CD14-positive monocyte (primary cell): Measurements from ENCODE around the gene MYADML2. TPM values are rescaled to one million over a fixed set of nuclear protein-coding genes. Genes with fewer than 3 reads are reported as not detected.

Experiments used
- DNase-seq, 3 donors: peaks; one replicate each; pipeline ENCODE4 v3.0.0-alpha.2; 2011 to 2022
- H2AFZ ChIP-seq: 2 replicates; pipeline ENCODE4 v1.6.0; 2012; ENCODE audit warnings: mild to moderate bottlenecking, low read depth, low read length, inconsistent platforms; ENCODE audit not compliant: insufficient read depth, poor library complexity, severe bottlenecking
- H3K27ac ChIP-seq, 2 donors: 1 replicate in 1 of 2; 2 replicates in 1 of 2; pipeline ENCODE4 v1.5.1; 2012 to 2013; ENCODE audit warnings: low read length in 2 of 2, control low read depth in 1 of 2, inconsistent platforms in 1 of 2, low read depth in 1 of 2, mild to moderate bottlenecking in 1 of 2
- H3K27me3 ChIP-seq, 2 donors: one replicate each; pipeline versions ENCODE4 v1.6.0 to v1.6.1; 2011 to 2013; ENCODE audit warnings: low read length in 2 of 2; ENCODE audit not compliant: control insufficient read depth in 2 of 2, insufficient read depth in 2 of 2
- H3K36me3 ChIP-seq, 2 donors: replicated peaks in 1 of 2; 1 replicate in 1 of 2; 2 replicates in 1 of 2; pipeline versions ENCODE4 v1.5.1 to v1.6.1; 2012 to 2013; ENCODE audit warnings: low read length in 2 of 2, control low read depth in 1 of 2, inconsistent platforms in 1 of 2, mild to moderate bottlenecking in 1 of 2; ENCODE audit not compliant: insufficient read depth in 2 of 2, control insufficient read depth in 1 of 2
- H3K4me1 ChIP-seq, 2 donors: 1 replicate in 1 of 2; 2 replicates in 1 of 2; pipeline versions ENCODE4 v1.5.1 to v1.6.1; 2012 to 2013; ENCODE audit warnings: low read length in 2 of 2, control low read depth in 1 of 2, inconsistent platforms in 1 of 2, mild to moderate bottlenecking in 1 of 2, moderate library complexity in 1 of 2; ENCODE audit not compliant: insufficient read depth in 2 of 2, control insufficient read depth in 1 of 2
- H3K4me2 ChIP-seq: replicated peaks from 2 replicates; pipeline ENCODE3; 2012; ENCODE audit warnings: low read length, moderate library complexity, mild to moderate bottlenecking; ENCODE audit not compliant: poor library complexity, severe bottlenecking; ENCODE audit errors: extremely low read depth
- H3K4me3 ChIP-seq, 3 experiments: fragments of 200-600 bp in 1 of 3; sonication (generic) in 1 of 3; replicated peaks in 1 of 3; 1 replicate in 2 of 3; 2 replicates in 1 of 3; pipeline ENCODE4 v1.5.1; 2011 to 2013; ENCODE audit warnings: low read length in 3 of 3, mild to moderate bottlenecking in 3 of 3, control low read depth in 2 of 3, low read depth in 2 of 3, inconsistent platforms in 1 of 3, moderate library complexity in 1 of 3
- H3K79me2 ChIP-seq: 2 replicates; pipeline ENCODE4 v1.6.0; 2012; ENCODE audit warnings: mild to moderate bottlenecking, control low read depth, inconsistent platforms, low read length, moderate library complexity; ENCODE audit not compliant: insufficient read depth
- H3K9ac ChIP-seq: 2 replicates; pipeline ENCODE4 v1.6.0; 2017; ENCODE audit warnings: low read length, mild to moderate bottlenecking; ENCODE audit not compliant: insufficient read depth, poor library complexity, severe bottlenecking
- H3K9me3 ChIP-seq, 2 donors: replicated peaks in 1 of 2; 1 replicate in 1 of 2; 2 replicates in 1 of 2; pipeline versions ENCODE4 v1.5.1 to v1.6.1; 2012 to 2013; ENCODE audit warnings: low read length in 2 of 2, control low read depth in 1 of 2; ENCODE audit not compliant: control insufficient read depth in 1 of 2, insufficient read depth in 1 of 2
- H4K20me1 ChIP-seq: 2 replicates; pipeline ENCODE4 v1.6.0; 2012; ENCODE audit warnings: mild to moderate bottlenecking, low read length, control low read depth, moderate library complexity; ENCODE audit not compliant: insufficient read depth
- H3K27ac Mint-ChIP-seq, 7 donors: one replicate each; pipeline ENCODE4 v1.8.0; 2020; ENCODE audit warnings: mild to moderate bottlenecking in 7 of 7, mixed read lengths in 7 of 7, moderate library complexity in 6 of 7, inconsistent platforms in 2 of 7
- H3K27me3 Mint-ChIP-seq, 3 donors: one replicate each; pipeline ENCODE4 v1.8.0; 2021 to 2022; ENCODE audit warnings: low read depth in 3 of 3, mild to moderate bottlenecking in 3 of 3, mixed read lengths in 3 of 3, moderate library complexity in 3 of 3, inconsistent platforms in 1 of 3
- H3K36me3 Mint-ChIP-seq, 2 donors: one replicate each; pipeline ENCODE4 v1.8.0; 2020; ENCODE audit warnings: mixed read lengths in 2 of 2, inconsistent platforms in 1 of 2, mild to moderate bottlenecking in 1 of 2
- H3K4me1 Mint-ChIP-seq: one replicate; pipeline ENCODE4 v1.8.0; 2020; ENCODE audit warnings: mild to moderate bottlenecking, mixed read lengths
- H3K4me3 Mint-ChIP-seq, 2 donors: one replicate each; pipeline ENCODE4 v1.8.0; 2020; ENCODE audit warnings: mild to moderate bottlenecking in 2 of 2, mixed read lengths in 2 of 2, moderate library complexity in 1 of 2
- H3K9me3 Mint-ChIP-seq, 7 donors: one replicate each; pipeline ENCODE4 v1.8.0; 2020 to 2022; ENCODE audit warnings: mixed read lengths in 7 of 7, mild to moderate bottlenecking in 6 of 7, moderate library complexity in 6 of 7, inconsistent platforms in 2 of 7
- CTCF ChIP-seq: fragments of 200-600 bp; IDR thresholded peaks from one replicate; pipeline ENCODE4 v1.8.0; 2022; ENCODE audit warnings: antibody characterized with exemption, mild to moderate bottlenecking
- WGBS: methylation state at CpG from one replicate; pipeline ENCODE4 v1.1.5; 2013; ENCODE audit warnings: missing lambda C conversion rate; ENCODE audit not compliant: insufficient coverage; 5-methylcytosine and 5-hydroxymethylcytosine counted together
- intact Hi-C, 2 donors: fragments of 100-400 bp; cut with micrococcal nuclease; formaldehyde crosslinking; loops; one replicate each; pipeline versions ENCODE4 v1.15.0 to v1.15.1; 2023
- polyA plus RNA-seq, 3 donors: library from polyadenylated mRNA; depleted of rRNA in 1 of 3; unstranded in 2 of 3; stranded (reverse) in 1 of 3; fragments of 300-500 nt in 2 of 3; fragments of >200 nt in 1 of 3; fragmentation: Illumina TruSeq in 2 of 3; gene quantifications; 1 replicate in 2 of 3; 2 replicates in 1 of 3; pipeline ENCODE4 v1.2.3, GENCODE V29; 2012 to 2021

The MYADML2 gene
- polyA plus RNA-seq, 3 donors, result not detected

- intact Hi-C loops, result no loop called here
- H3K36me3 ChIP-seq, result no peaks in the 10 kb centered on the region
- no peak overlapping the region for H3K4me2 ChIP-seq
- H3K4me3 ChIP-seq, result no peak overlapping the region
- H4K20me1 ChIP-seq, result no peaks in the 10 kb centered on the region
- Mint-ChIP-seq H3K36me3 (no peaks in the 10 kb centered on the region), H3K27me3 (peaks cover 17 to 53% (median 35%) of the 10 kb centered on the region in 3 donors), H3K27ac (no peak overlapping the region), H3K4me3 (no peak overlapping the region), H3K9me3 (no peaks in the 10 kb centered on the region), H3K4me1 (peaks cover 8% of the 10 kb centered on the region)
- H2AFZ ChIP-seq, result no peak overlapping the region
- peaks cover 0 to 21% of the 10 kb centered on the region in 2 donors for H3K27me3 ChIP-seq
- H3K9me3 ChIP-seq, result no peaks in the 10 kb centered on the region
- H3K4me1 ChIP-seq, result peaks cover 8 to 13% of the 10 kb centered on the region in 2 donors
- H3K9ac ChIP-seq, result no peak overlapping the region
- no peak for DNase-seq
- no peak overlapping the region for H3K27ac ChIP-seq
- no peak for TF ChIP-seq CTCF
- WGBS, result 65% methylated on average over 29 of the region's 30 CpGs
- H3K79me2 ChIP-seq, result no peaks in the 10 kb centered on the region
Observed at GRCh38 chr17:81941484-81942166, 5.4 kb downstream of the MYADML2 start.

- H3K4me3 ChIP-seq, result no peak overlapping the region
- peaks cover 0 to 23% of the 10 kb centered on the region in 2 donors for H3K27me3 ChIP-seq
- H3K36me3 ChIP-seq, result no peaks in the 10 kb centered on the region
- peaks cover 10 to 16% of the 10 kb centered on the region in 2 donors for H3K4me1 ChIP-seq
- H3K9ac ChIP-seq, result no peak overlapping the region
- 94% methylated on average over 55 of the region's 56 CpGs for WGBS
- H3K4me2 ChIP-seq, result no peak overlapping the region
- no peaks in the 10 kb centered on the region for H3K79me2 ChIP-seq
- peaks cover 0 to 4% (median 0%) of the 10 kb centered on the region in 7 donors for H3K9me3 Mint-ChIP-seq
- peaks cover 22 to 61% (median 38%) of the 10 kb centered on the region in 3 donors for H3K27me3 Mint-ChIP-seq
- no peak overlapping the region for H3K27ac ChIP-seq
- no peaks in the 10 kb centered on the region for H4K20me1 ChIP-seq
- no peak overlapping the region for H3K4me3 Mint-ChIP-seq
- DNase-seq, result no peak
- no peaks in the 10 kb centered on the region for H3K9me3 ChIP-seq
- no peaks in the 10 kb centered on the region for H3K36me3 Mint-ChIP-seq
- no peak for TF ChIP-seq CTCF
- peaks cover 14% of the 10 kb centered on the region for H3K4me1 Mint-ChIP-seq
- intact Hi-C loops, result no loop called here
- H2AFZ ChIP-seq, result no peak overlapping the region
- H3K27ac Mint-ChIP-seq, result no peak overlapping the region
Observed at GRCh38 chr17:81940538-81941483, 6.2 kb downstream of the MYADML2 start.
